ENCODE measurements around the gene VPS54. TPM values are rescaled to one million over a fixed set of nuclear protein-coding genes. Genes with fewer than 3 reads are reported as not detected.

Gene VPS54
- total RNA-seq, 1 donor from 2014 or later: 28.2 TPM

DNA sequence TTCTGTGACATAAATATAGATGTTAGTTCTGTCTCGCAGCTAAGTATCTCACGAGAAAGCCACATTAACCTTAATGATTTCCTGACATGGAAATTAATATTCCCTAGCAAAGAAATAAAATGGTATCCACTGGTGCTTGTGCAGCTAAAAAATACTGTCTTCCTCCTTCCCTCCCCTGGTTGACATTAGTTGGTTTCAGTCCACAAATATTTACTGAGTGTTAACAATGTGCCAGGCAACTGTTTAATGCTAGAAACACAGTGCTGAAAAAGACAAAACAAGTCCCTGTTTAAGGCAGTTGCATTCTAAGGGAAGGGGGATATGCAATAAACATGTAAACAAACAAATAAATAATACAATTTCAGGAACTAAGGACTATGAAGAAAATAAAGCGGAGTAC lies 44.2 kb upstream of the VPS54 start:
- no peaks in the 10 kb centered on the region for H3K27me3 Mint-ChIP-seq
- TF ChIP-seq, protein P1, sequence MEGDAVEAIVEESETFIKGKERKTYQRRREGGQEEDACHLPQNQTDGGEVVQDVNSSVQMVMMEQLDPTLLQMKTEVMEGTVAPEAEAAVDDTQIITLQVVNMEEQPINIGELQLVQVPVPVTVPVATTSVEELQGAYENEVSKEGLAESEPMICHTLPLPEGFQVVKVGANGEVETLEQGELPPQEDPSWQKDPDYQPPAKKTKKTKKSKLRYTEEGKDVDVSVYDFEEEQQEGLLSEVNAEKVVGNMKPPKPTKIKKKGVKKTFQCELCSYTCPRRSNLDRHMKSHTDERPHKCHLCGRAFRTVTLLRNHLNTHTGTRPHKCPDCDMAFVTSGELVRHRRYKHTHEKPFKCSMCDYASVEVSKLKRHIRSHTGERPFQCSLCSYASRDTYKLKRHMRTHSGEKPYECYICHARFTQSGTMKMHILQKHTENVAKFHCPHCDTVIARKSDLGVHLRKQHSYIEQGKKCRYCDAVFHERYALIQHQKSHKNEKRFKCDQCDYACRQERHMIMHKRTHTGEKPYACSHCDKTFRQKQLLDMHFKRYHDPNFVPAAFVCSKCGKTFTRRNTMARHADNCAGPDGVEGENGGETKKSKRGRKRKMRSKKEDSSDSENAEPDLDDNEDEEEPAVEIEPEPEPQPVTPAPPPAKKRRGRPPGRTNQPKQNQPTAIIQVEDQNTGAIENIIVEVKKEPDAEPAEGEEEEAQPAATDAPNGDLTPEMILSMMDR (IDR thresholded peaks at IDR 0.05; ENCODE audit: unreplicated experiment): no peak
- no peaks in the 10 kb centered on the region for H3K9me3 Mint-ChIP-seq (ENCODE audit: low read depth)
- DNase-seq (ENCODE audit: low spot score, unreplicated experiment): no peak
- peaks cover 27% of the 10 kb centered on the region for H3K4me1 Mint-ChIP-seq (ENCODE audit: low read depth)
- no peak overlapping the region for H3K27ac Mint-ChIP-seq
- no peaks in the 10 kb centered on the region for H3K36me3 Mint-ChIP-seq (ENCODE audit: insufficient read depth)
- H3K4me3 Mint-ChIP-seq (ENCODE audit: low read depth): no peak overlapping the region

DNA sequence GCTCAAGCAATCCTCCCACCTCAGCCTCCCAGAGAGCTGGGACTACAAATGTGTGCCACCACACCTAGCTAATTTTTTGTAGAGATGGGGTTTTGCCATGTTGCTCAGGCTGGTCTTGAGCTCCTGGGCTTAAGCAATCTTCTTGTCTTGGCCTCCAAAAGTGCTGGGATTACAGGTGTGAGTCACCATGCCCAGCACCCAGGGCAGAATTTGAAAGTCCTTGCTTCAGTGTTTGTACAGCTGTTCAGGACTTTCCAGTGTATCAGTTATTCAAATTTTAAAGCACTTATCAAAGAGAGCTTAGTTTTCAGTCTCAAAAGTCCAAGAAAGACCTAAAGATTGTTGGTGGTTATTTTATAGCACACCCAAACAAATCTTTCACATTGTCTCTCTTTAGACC lies 43.6 kb upstream of the VPS54 start:
- H3K27ac Mint-ChIP-seq: peak overlapping the region; percentile 64
- no peak overlapping the region for H3K4me3 Mint-ChIP-seq (ENCODE audit: low read depth)
- peaks cover 27% of the 10 kb centered on the region for H3K4me1 Mint-ChIP-seq (ENCODE audit: low read depth)
- H3K36me3 Mint-ChIP-seq (ENCODE audit: insufficient read depth): no peaks in the 10 kb centered on the region
- no peaks in the 10 kb centered on the region for H3K9me3 Mint-ChIP-seq (ENCODE audit: low read depth)
- no peaks in the 10 kb centered on the region for H3K27me3 Mint-ChIP-seq
- DNase-seq (ENCODE audit: low spot score, unreplicated experiment): no peak
- TF ChIP-seq, protein P1 (IDR thresholded peaks at IDR 0.05; ENCODE audit: unreplicated experiment): no peak

DNA sequence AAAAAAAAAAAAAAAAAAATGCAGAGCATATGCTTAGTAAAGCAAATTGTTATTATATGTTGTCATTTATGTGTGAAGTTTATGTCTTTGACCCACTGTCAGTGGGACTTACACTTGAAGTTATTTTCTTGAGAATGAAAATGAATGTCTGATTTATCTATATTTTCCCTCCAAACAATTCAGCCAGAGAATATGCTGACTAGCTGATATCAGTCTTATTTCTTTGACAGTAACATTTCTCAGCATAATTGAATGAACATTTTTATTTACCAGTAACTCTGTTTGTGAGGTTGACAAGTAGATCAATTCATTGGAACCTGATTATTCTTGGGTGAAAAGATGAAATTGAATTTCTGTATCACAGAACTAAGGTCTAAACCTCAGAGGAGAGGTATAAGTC lies 40.0 kb upstream of the VPS54 start:
- no peak overlapping the region for H3K4me3 Mint-ChIP-seq (ENCODE audit: low read depth)
- no peaks in the 10 kb centered on the region for H3K27me3 Mint-ChIP-seq
- no peak for DNase-seq (ENCODE audit: low spot score, unreplicated experiment)
- H3K36me3 Mint-ChIP-seq (ENCODE audit: insufficient read depth): no peaks in the 10 kb centered on the region
- peaks cover 17% of the 10 kb centered on the region for H3K4me1 Mint-ChIP-seq (ENCODE audit: low read depth)
- TF ChIP-seq, protein P1 (IDR thresholded peaks at IDR 0.05; ENCODE audit: unreplicated experiment): no peak
- H3K9me3 Mint-ChIP-seq (ENCODE audit: low read depth): no peaks in the 10 kb centered on the region
- H3K27ac Mint-ChIP-seq: no peak overlapping the region

DNA sequence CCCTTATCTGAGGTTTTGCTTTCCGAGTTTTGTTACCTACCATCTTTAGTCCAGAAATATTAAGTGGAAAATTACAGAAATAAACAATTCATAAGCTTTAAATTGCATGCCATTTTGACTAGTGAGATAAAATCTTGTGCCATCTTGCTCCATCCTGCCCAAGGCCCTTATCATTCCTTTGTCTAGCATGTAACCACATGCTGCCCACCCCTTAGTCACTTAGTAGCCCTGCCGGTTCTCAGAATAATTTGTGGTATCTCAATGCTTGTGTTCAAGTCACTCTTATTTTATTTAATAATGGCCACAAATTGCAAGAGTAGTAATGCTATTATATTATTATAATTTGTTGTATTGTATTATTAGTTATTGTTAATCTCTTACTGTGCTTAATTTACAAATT lies 36.8 kb upstream of the VPS54 start:
- H3K4me1 Mint-ChIP-seq (ENCODE audit: low read depth): peaks cover 7% of the 10 kb centered on the region
- TF ChIP-seq, protein P1 (IDR thresholded peaks at IDR 0.05; ENCODE audit: unreplicated experiment): no peak
- H3K36me3 Mint-ChIP-seq (ENCODE audit: insufficient read depth): no peaks in the 10 kb centered on the region
- no peak for DNase-seq (ENCODE audit: low spot score, unreplicated experiment)
- H3K27me3 Mint-ChIP-seq: no peaks in the 10 kb centered on the region
- H3K4me3 Mint-ChIP-seq (ENCODE audit: low read depth): no peak overlapping the region
- H3K9me3 Mint-ChIP-seq (ENCODE audit: low read depth): no peaks in the 10 kb centered on the region
- H3K27ac Mint-ChIP-seq: no peak overlapping the region

DNA sequence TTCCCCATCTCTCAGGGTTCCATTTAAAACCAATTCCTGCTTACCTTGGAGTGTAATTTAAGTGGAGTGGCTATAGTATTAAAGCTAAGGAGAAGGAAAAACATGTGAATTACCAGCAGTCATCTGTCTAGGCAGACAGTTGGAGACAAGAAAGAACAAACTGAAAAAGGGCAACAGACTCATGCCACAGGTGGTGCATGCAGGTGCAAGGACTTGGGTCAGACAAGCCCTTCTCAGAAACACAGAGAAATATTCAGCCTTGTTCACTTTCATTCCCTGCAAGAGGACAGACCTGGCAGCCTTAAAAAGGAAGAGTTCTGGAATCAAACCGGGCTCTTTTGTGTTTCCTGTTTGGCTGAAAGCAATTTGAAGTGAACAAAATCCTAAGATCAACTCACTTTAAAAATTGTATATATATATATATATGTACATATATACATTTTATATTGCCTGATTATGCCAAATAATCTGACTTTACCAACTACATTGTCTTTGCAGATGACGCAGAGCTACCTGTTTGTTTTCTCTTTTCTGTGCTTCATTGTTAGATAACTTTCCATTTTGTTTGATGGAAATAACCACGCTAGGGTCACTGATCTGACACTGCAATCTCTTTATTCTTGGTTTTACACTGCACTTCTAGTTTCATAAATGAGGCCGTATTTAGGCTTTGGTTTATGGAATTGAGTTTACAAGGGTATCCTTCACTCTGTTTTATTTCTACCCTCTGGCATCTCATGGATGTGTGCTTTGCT lies 35.1 kb upstream of the VPS54 start:
- H3K27ac Mint-ChIP-seq: no peak overlapping the region
- DNase-seq (ENCODE audit: low spot score, unreplicated experiment): no peak

More for the DNA sequence above, 35.1 kb upstream of the VPS54 start:
- Mint-ChIP-seq H3K27me3 (no peaks in the 10 kb centered on the region), H3K9me3 (ENCODE audit: low read depth) (no peaks in the 10 kb centered on the region), H3K36me3 (ENCODE audit: insufficient read depth) (no peaks in the 10 kb centered on the region), H3K4me3 (ENCODE audit: low read depth) (no peak overlapping the region), H3K4me1 (ENCODE audit: low read depth) (peaks cover 8% of the 10 kb centered on the region)
- TF ChIP-seq, protein P1 (IDR thresholded peaks at IDR 0.05; ENCODE audit: unreplicated experiment): no peak
